LNCaP clone FGC (cell line): ENCODE data around the gene ZNF835.

ENCODE experiments used
- DNase-seq: peaks from one replicate; pipeline ENCODE4 v3.0.0-alpha.2; 2011; ENCODE audit warnings: low read depth
- H3K4me3 ChIP-seq: 2 replicates; pipeline ENCODE4 v1.5.1; 2011; ENCODE audit warnings: mild to moderate bottlenecking, low read depth, low read length, control low read depth
- TF ChIP-seq, protein P1 (sequence below): IDR thresholded peaks from 2 replicates; pipeline ENCODE4 v1.5.1; 2012; ENCODE audit warnings: mild to moderate bottlenecking; ENCODE audit not compliant: control insufficient read depth, insufficient read depth; ENCODE audit errors: extremely low read depth

ZNF835 gene

DNA sequence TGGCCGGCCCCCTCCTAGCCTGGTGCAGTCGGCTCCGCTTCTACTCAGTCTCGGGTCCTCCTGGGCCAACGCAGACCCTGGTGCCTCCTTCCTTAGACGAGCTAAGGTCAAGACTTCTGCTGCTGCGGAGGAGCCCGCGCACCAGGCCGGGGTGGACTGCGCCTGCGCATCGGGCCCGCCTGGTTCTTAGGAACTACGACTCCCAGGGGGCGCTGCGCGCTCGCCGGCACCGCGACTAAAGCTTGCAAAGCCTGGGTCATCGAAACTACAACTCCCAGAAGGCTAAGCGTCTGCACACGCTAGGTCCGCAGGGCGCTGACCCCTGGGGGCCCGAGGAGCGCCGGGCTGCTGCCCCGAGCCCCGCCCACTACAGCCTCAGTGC, at the start of gene ZNF835:
Gene ZNF835, minus strand, starts transcription at position 145 of the 382 bp plus-strand sequence. CDS start 6,559 bp downstream, outside the sequence.
- no peak within 1 kb of the TSS for H3K4me3 ChIP-seq
- no peak for DNase-seq
- TF ChIP-seq, protein P1, sequence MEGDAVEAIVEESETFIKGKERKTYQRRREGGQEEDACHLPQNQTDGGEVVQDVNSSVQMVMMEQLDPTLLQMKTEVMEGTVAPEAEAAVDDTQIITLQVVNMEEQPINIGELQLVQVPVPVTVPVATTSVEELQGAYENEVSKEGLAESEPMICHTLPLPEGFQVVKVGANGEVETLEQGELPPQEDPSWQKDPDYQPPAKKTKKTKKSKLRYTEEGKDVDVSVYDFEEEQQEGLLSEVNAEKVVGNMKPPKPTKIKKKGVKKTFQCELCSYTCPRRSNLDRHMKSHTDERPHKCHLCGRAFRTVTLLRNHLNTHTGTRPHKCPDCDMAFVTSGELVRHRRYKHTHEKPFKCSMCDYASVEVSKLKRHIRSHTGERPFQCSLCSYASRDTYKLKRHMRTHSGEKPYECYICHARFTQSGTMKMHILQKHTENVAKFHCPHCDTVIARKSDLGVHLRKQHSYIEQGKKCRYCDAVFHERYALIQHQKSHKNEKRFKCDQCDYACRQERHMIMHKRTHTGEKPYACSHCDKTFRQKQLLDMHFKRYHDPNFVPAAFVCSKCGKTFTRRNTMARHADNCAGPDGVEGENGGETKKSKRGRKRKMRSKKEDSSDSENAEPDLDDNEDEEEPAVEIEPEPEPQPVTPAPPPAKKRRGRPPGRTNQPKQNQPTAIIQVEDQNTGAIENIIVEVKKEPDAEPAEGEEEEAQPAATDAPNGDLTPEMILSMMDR: no peak

DNA sequence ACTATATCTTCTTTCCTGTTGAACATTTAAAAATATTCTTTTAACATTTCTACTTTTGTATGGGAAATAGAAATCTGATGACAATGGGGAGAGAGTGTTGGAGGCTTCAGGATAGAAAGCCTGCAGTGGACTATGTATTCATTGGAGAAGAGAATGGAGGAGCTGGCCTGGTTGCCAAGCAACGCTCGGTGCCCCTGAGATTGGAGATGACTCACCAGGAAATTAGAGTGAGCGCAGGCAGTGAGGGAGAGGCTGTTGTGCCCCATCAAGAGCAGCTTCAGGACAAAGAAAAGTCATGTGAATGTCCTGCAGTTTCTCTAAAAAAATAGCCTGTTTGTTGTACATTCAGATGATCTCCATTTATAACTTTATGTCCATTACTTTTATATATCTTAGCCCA, 48.7 kb upstream of the ZNF835 start:
- no peak for DNase-seq
- no peak overlapping the region for H3K4me3 ChIP-seq
- TF ChIP-seq, protein P1: no peak

DNA sequence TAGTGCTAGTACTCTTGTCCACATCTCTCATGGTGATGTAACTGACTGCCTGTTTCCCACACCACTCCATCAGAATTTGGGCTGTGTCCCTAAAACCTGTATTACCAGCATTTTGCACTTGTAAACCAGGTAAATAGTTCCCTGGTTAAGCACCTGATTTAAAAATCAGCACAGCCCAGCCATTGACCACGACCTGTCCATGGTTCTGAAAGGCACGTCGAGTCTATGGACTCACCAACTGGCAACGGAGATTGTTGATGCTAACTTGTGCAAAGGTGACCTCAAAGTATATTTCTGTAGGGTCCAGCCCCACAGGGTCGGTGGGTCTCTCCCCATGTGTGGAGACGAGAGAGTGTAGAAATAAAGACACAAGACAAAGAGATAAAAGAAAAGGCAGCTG, 46.7 kb upstream of the ZNF835 start:
- no peak overlapping the region for H3K4me3 ChIP-seq
- no peak for DNase-seq
- TF ChIP-seq, protein P1: no peak

DNA sequence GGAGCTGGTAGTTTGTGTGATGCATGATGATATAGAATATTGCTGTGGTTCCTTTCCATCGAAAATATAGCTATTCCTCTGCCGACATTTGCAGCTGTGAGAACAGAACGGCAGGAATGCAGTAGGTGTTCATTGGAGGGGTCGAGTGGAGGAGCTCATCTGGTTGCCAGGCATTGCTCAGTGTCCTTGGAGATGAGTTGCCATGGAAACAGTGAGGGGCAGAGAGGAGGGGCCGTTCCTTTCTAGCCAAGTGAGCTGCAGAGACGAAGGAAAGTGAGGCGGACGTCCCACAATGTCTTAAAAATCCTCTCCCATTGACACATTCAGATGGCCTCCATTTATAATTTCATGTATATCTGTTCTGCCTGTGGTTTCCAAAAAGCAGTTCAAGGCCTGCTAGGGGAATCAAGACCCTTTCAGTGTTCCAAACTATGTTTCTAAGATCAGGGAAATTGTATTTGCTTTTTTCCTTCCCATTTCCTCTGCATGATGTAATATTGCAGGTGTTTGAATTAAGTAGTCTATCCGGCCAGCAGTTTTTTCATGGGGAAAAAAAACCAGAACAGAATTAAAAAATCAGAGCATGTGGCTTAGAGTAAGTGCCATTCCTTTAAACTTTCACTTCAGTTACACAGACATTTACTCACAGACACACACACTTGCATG, 41.2 kb upstream of the ZNF835 start:
- TF ChIP-seq, protein P1: no peak
- no peak overlapping the region for H3K4me3 ChIP-seq
- DNase-seq: no peak

DNA sequence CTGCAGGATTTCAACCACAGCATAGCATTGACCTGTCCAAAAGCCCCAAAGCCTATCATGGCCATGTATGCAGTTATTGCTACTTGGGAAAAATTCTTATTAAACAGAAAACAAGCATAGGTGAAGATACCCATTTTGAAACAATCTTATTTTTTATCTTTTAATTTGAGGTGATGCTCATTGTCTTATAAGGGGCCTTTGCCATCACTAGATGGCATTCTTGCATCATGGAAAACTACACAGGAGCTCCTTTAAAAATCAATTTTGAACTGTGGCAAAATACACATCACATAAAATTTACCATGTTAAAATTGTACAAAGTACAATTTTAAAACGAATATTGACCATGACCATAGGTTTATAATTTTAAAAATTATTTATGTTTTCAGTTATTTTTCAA, 38.9 kb upstream of the ZNF835 start:
- TF ChIP-seq, protein P1: peak; percentile 18; the same call in 1 of the 2 replicates
- DNase-seq: no peak

DNA sequence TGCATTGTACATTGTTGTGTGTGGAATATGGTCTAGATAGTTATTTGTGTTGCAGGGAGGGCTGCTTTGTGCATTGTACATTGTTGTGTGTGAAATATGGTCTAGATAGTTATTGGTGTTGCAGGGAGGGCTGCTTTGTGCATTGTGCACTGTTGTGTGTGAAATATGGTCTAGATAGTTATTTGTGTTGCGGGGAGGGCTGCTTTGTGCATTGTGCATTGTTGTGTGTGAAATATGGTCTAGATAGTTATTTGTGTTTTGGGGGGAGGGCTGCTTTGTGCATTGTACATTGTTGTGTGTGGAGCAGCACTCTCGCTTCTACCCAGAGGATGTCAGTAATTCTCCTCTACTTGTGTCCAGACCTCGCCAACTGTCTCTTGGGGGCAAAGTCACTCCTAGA, 36.3 kb upstream of the ZNF835 start:
- TF ChIP-seq, protein P1: no peak
- H3K4me3 ChIP-seq: no peak overlapping the region
- DNase-seq: no peak

More for the DNA sequence above, 38.9 kb upstream of the ZNF835 start:
- no peak overlapping the region for H3K4me3 ChIP-seq

DNA sequence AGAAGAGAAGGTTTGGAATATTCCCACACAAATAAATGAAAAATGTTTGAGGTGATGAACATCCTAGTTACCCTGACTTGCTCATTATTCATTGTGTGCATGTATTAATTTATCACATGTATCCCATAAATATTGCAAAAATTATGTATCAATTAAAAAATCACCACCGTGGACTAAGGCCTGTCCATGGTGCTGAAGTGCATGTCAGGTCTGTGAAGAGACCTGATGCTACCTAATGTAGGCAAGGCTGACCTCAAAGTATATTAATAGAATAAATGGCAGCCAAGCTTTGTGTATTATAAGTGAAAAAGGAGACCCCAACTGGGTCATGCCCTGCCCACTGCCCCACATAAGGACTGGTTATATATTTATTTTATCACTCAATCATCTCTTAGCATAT, 34.4 kb upstream of the ZNF835 start:
- TF ChIP-seq, protein P1: no peak
- DNase-seq: no peak
- no peak overlapping the region for H3K4me3 ChIP-seq
